ENCODE results near the gene ABCC12.

ABCC12 gene

DNA sequence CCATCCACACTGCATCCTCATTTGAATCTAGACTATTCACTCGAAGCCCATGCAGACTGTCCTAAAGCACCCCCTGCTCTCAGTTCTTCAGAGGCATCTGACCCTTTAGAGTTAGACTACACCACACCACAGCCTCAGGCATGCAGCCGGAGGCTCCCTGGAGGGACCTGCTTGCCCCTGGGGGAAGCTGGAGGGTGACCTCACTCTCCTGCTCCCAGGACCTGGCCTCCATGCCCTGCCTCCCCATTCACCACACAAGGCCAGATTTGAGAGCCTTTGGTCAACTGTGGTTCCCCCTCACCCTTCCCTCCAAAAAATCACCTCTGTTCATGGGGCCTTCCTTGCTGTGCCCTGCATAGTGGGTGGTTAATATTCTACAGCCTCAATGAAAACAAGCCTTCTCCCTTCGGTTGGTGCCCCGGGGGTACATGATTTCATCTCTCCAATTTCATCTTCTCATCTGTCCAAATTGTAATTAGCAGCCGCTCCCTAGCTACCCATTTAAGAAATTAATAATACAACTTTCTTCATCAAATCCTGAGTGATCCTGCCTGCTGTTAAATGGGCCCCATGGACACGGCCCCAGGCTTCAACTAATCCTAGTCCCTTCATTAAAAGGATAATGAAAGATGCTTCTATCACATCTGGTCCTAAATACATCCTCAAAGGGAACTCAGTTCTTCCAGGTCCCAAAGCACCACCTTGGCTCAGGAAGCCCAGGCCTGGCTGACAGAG lies 24.4 kb downstream of the ABCC12 start:
- no peak for DNase-seq

DNA sequence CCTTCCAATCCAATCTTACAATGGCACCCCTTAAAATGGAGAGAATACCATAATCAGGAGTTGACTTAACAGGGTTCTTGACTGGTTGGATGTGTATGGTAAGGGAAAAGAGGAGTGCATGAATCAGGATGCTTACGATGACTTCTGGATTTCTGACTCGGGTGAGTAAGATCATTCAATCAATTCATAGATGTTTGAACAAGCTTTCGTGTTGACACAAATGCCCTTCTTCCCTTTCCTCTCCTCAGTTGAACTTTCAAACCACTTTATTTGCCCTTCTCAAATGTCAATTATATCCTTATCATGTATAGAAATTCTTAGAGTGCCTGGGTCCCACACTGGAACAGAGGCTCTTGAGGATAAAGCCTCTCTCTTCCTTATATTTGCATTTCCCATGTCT lies 25.9 kb downstream of the ABCC12 start:
- DNase-seq, result no peak

DNA sequence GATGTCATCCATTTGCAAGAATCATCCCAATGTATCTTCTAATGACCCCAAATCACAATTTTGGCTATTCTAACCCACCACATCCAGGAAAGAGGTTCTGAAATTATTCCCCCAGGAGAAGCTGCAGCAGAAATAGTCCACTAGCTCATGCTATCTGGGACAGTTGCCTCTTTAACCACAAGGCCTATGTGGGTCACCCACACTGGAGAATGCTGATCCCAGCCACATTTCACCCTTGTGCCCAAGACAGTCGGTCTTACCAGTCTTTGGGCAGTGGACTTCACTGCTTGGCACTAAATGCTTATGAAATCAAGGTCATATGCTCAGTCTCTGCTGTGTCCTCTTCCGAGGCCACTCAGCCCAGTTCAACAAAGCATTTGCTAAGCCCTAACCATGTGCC lies 27.0 kb downstream of the ABCC12 start:
- no peak for DNase-seq

DNA sequence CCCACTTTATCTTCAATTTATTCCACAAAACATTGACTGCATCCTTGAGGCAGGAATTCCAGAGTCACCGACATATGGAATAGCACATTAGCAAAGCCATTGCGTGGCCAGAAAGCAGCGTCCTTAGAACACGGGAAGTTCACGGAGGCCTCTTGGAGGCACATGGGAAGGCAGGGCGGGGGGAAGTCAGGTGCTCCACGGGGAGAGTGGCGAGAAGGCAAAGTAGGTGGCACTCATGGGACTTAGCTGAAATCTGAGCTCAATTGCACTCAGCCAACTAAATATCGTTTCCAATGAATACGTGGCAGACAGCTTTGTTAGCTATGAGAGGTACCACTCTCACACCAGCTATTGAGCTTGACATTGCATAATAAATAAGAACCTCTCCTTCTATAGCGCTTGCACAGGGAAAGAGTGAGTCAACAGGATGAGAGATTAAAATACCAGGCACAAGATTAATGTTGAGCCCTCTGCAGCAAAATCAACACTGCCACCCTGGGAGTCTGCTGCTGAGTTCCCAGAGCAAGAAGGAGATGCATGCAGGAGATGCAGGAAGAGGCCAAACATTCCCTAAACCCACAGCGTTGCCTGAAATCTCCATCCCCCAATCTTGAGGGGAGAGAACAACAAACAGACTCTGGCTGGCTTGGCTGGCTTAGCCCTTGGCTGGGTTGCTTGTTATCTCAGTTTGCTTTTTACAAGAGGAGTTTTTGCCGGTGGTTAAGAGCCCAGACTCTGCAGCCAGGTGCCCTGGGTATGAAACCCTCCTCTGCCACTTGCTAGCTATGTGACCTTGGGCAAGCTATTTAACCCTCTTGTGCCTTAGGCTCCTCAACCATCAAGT lies 28.8 kb downstream of the ABCC12 start:
- no peak for DNase-seq

DNA sequence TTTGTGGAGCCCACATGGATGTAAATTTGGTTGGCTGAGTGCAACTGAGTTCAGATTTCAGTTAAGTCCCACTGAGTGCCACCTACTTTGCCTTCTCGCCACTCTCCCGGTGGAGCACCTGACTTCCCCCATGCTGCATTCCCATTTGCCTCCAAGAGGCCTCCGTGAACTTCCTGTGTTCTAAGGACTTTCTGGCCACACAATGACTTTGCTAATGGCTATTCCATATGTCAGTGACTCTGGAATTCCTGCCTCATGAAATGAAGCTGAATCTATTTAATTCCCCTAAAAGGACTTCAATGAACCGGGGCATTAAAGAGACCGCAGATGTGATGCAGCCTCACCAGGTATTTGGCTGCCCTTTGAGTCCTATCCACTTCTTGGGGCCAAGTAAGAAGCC lies 29.9 kb downstream of the ABCC12 start:
- DNase-seq, result no peak

DNA sequence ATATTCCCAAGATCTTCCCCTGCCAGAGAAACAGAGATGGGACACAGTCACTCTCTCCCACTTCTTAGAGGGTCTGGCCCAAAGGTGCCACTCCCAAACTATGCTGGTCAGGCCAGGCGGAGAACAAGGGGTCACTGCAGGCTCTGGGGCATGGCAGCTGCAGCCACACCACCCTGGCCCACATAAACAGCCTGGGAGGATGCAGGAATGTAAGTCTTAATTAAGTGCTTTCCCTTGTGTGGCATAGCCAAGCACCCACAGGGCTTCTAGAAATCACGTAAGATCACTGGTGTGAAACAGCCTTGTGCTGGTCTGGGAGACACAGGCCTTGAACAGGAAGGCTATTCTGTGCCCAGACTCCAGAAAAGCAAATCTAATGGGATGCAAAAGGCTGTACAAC lies 31.5 kb downstream of the ABCC12 start:
- DNase-seq, result no peak

DNA sequence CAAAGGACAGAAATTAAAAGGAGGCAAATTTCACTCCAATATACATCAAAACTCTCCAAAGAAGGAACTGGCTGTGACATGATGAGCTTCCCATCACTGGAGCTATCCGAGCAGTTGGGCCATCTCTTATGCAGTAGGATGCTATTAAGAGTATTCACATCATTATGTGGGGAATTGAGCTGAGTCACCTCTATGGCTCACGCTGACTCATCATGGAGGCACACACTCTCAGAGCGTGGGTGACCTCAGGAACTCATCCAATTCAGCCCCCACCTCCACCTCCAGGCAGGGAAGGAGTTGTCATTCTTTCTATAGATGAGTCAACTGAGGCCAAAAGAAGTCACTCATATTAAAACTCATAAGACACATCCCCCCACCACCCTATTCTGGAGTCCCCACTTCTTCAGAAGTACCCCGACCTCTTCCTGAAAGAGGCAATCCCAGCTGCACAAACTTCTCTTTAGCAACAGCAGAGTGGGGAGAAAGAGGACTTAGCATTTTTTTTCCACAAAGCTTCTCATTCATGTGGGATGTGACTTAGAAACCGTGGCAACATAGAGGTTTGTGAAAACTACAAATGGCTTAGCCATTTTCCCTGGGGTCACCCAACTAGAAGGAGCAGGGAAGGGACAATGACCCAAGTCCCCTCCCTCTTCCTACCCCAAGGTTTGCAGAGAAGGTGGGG lies 32.5 kb downstream of the ABCC12 start:
- DNase-seq, result peak; percentile 69

DNA sequence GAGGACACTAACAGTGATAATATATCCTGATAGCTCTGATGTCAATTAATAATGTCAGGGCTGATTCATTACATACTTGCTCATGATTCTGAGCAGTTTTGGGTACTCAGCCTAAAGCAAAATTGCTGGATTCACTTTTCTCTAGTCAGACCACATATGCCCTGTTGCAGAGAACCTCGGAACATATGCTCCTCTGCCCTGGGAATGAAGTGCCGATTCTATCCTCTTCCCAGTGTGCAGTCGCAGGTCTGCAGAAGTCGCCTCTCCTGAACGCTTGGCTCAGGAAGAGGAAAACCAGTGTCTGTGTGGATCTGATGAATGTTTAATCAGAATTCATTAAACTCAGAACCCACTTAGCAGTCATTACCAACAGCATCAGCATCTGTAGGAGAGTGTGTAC lies 34.5 kb downstream of the ABCC12 start:
- no peak for DNase-seq

DNA sequence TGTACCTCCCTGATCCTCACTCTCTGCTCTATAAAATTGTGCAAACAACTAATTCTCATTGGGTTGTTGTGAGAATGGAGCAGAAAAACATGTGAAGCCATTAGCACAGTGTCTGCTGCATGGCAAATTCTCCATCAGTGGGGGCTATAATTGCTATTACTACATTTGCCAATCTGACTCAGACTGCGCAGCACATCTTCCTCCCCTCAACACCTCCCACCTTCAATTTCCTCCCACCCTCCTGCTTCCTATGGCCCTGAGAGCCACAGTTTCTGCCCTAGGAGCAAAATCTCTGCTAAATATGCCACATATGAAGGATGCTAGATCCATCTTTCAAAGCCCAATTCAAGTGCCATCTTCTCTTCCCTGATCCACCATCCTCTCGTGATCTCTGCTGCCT lies 37.0 kb downstream of the ABCC12 start:
- DNase-seq, result no peak

DNA sequence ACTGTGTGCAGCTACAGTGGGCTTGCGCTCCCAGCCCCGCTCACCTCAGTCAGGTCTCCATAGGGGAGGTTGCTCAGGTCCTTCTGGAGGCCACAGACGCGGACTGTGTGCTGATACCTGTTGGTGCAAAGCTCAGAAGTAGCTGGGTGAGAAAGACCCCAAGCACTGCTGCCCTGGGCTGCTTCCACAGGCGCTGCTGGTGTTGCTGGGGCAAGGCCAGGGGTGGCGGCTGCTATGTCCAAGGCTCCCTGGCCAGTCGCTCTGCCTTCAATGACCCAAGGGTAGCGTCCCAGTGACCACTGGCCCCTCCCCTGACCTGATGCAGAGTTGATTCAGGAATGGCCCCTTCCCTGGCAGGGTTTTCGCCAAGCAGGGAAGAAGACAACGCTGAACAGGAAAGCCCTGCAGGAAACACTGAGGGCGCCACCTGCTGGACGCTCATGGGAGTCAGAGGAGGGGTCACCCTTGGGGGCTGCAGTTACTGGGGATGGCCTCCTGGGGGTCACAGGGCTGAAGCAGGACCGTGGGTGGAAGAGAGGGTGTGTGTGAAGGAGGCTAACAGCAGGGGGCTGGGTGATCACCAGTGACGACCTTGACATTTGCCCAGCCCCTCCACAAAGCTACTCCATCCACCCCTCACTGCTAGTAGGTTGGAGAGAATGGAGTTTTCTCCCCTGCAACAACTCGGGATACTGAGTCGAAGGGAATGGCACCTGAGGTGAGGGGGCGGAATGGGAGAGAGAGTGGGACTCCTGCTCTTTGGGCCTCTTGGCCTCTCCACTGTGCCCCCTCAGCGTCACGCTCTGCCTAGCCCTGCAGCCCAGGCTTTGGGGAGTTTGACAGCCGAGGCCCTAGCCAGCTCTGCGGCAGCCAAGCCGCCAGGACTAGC lies 38.3 kb downstream of the ABCC12 start:
- peak; percentile 88 for DNase-seq

DNA sequence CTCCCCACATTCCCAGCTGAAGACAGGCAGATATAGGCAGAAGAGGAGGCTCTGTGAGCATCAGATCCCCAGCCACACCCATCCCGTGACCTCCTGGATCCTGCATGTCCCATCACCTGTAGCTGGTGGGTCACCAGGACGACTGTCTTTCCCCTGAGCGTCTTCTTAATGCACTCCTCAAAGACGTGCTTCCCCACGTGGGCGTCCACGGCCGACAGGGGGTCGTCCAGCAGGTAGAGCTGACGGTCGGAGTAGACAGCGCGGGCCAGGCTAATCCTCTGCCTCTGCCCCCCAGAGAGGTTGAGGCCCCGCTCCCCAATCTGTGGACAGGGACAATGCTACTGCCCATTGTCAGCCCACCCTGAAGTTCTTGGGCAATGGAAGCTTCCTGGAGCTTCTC lies 40.5 kb downstream of the ABCC12 start:
- no peak for DNase-seq

DNA sequence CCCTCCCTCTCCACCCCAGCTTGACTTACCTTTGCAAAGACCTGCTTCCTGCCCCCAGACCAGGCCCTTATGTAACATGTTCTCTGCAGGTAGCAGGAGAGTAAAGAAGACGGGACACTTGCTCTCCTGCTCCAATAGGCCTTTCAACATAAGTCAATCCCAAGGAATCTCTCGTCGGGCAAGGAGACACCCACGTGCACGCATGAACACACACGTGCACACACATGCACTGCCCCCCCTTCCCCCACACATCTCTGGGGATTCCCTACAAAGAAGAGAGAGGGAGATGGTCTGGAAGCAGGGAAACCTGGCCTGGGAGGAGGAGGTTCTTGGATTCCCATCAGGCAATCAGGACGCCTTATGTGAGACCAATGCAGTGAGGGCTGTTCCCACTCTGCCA lies 41.4 kb downstream of the ABCC12 start:
- no peak for DNase-seq

DNA sequence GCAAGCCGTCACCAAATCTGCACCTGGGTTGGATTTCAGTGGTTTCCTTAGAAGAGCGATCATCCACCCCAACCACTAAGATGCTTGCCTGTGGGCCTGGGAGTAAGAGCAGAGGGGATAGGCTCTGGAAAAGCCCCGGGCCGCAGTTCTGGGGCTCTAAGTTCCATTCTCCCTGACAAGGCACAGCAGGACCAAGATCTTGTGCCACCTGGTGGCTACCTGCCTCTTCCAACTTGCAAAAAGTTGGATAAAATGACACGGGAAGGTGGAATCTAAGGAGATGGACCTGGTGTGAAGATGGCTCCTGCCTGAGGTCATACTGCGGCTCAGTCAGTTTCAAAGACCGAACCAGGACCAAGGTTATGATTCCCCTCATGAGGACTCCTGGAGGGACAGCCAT lies 42.3 kb downstream of the ABCC12 start:
- no peak for DNase-seq

DNA sequence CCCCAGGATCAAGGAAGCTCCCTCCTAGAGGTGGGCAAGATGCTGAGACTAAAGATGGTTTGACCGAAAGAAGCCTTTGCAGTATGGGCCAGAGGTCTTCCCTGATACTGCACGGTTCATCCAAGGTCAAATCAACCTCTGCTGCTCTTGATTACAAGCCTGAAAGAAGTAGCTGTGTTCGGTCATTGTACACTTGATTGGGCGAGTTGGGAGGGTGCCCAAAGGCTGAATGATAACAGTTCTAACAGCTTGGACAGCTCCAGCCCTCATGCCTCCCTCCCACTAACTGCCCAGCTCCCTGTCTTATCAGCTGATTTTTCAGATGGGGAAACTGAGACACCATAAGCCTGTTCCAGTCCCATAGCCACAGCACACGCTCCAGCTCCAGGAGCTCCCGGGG lies 42.8 kb downstream of the ABCC12 start:
- no peak for DNase-seq

DNA sequence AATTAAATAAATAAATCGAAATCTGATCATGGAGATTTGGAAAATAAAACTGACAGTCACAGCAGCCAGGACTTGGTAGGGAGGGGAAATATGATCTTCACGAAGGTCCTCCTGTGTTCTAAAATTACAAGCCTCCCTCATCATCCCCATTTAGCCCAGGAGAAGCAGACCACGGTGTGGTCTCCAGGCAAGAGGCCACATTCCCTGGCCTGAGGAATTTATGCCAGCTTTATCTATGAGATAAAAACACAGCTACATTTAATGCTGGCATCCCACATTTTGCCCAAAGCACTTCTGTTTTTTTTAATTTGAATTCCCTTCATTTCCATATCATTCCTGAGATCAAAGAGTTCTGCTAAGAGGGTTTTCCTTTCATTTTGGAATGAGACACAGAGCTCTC lies 43.2 kb downstream of the ABCC12 start:
- no peak for DNase-seq

DNA sequence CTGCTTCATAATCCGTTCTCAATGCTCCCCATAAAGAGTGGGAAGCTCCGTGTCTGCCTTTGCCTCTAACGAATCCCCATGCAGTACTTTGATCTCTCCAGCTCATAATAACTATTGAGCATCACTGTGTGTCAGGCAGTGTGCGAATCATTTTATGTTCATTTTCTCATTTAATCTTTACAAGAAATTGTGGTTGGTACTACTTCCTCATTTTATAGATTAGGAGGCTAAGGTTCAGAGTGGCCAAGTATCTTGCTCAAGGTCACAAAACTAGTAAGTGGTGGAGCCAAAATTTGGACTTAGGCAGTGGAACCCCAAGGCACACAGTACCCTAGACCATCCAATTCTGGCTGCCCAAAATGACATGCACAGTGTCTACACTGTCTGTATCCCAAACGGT lies 44.8 kb downstream of the ABCC12 start:
- no peak for DNase-seq

DNA sequence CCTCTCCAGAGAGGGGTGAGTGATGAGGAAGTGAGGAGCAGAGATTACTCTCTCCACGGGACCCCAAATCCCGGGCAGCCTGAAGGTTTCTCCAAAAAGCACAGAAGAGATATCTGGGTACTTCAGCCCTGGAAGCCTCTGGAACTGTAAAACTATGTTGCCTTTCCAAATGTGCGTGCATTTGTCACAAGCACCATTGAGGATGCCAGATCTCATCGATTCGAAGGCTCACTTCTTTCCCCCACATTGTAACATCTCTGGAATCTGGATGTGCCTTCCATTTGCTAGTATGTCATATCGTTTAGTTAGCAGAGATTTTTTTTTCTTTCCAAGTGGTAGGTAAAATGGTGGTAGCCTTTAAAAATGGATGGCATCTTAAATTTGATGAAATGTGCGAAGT lies 45.8 kb downstream of the ABCC12 start:
- DNase-seq, result no peak

DNA sequence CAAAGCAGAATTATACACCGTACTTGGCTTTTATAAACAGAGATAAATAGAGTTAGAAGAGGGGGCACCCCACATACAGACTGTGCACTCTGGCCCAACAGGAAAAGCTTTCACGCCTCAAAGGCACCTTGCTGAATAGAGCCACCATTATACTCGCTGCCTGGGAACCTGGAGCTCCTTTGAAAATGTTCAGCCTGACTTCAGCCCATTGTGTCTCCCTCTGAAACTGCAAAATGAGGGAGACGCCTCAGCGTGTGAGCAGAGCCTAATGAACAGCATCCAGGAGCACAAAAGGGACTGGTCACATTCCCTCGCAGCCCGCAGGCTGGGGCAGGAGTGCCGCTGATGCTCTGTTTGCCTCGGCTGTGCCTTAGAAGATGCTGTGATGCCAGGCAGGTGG lies 46.3 kb downstream of the ABCC12 start:
- DNase-seq, result no peak

DNA sequence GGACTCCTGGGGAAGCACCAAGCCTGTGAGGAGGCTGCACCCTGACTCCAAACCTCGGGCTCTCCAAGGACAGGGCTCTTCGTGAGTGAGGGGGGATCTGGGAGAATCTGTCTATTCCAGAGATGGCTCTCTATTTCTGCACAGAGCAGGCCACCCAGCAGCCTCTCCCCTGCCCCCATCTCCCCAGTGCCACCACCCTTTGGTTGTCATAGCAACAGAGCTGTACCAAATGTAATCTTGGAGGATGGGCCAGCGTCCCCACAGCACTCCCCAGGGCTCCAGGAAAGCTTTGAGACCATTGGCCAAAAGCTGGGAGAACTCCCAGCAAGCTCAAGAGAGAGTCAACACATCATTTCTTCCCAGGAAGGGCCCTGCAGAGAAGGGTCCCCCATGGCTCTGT lies 49.3 kb downstream of the ABCC12 start:
- DNase-seq, result no peak

All from activated CD8-positive, alpha-beta memory T cell treated with anti-CD3 and anti-CD28 coated beads, Interleukin-2, amount 50 U/mL, for 48 hours (primary cell).